Measurements from ENCODE around the gene RTN4RL1. TPM values are rescaled to one million over a fixed set of nuclear protein-coding genes. Genes with fewer than 3 reads are reported as not detected.
A peak's percentile ranks its signal among the peaks of the same experiment; 100 is the strongest.

The RTN4RL1 gene
- total RNA-seq, 1 donor from 2014 or later, result not detected

DNA sequence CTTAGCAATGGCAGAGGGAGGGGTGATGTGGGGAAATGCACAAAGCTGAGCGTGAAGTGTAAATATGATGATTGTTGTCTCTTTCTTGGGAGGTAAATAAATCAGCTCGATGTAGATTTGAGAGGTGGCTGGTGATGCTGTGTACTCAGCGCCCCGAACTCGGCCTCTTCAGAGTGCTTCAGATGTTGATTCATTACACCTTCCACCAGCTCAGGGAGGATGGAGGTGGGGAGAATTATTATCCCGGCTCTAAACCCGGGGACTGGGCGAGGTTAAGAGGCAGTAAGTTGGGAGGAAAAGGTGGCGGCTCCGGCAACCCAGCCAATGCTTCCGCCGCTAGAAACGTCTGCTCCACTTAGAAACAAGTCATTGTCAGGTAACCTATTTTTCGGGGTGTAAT is 108.8 kb downstream of the RTN4RL1 start:
- intact Hi-C loops (cut with micrococcal nuclease), result no loop called here
- no peak overlapping the region for H3K4me3 Mint-ChIP-seq
- peaks cover 15% of the 10 kb centered on the region for H3K27me3 Mint-ChIP-seq
- DNase-seq, result no peak
- peaks cover 6% of the 10 kb centered on the region for H3K4me1 Mint-ChIP-seq
- POLR2A ChIA-PET, result interaction anchor here (0.5 kb wide), 1 partner anchor 261 kb away, joined by 6 read pairs; no protein-coding TSS in a partner anchor
- no peak overlapping the region for H3K27ac Mint-ChIP-seq
- no peak for ATAC-seq (ENCODE audit: low read depth)
- CTCF ChIA-PET, result no interaction called here
- TF ChIP-seq, protein P1, sequence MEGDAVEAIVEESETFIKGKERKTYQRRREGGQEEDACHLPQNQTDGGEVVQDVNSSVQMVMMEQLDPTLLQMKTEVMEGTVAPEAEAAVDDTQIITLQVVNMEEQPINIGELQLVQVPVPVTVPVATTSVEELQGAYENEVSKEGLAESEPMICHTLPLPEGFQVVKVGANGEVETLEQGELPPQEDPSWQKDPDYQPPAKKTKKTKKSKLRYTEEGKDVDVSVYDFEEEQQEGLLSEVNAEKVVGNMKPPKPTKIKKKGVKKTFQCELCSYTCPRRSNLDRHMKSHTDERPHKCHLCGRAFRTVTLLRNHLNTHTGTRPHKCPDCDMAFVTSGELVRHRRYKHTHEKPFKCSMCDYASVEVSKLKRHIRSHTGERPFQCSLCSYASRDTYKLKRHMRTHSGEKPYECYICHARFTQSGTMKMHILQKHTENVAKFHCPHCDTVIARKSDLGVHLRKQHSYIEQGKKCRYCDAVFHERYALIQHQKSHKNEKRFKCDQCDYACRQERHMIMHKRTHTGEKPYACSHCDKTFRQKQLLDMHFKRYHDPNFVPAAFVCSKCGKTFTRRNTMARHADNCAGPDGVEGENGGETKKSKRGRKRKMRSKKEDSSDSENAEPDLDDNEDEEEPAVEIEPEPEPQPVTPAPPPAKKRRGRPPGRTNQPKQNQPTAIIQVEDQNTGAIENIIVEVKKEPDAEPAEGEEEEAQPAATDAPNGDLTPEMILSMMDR (IDR thresholded peaks at IDR 0.05), result no peak
- no peaks in the 10 kb centered on the region for H3K36me3 Mint-ChIP-seq (ENCODE audit: low read depth)
- no peaks in the 10 kb centered on the region for H3K9me3 Mint-ChIP-seq

DNA sequence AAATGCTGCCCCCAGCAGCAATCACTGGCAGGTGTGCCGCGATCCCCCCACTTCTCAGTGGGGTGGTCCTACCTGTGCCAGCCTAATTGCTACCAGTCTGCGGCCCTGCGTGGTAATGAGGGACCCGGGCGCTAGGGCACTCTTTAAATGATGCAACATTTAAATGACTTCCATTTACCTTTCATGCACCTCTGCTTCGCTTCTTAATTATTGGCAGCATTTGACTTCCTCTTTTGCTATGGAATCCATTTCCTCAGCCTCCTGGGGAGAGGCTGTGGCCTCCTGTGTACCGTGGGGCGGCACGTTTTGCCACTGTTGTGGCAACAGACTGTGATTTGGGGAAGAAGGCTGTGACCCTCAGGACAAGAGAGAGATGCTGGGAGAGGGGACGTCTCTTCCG is 109.2 kb downstream of the RTN4RL1 start:
- Mint-ChIP-seq H3K4me1 (peaks cover 6% of the 10 kb centered on the region), H3K27ac (no peak overlapping the region), H3K36me3 (ENCODE audit: low read depth) (no peaks in the 10 kb centered on the region), H3K9me3 (no peaks in the 10 kb centered on the region), H3K27me3 (peaks cover 17% of the 10 kb centered on the region), H3K4me3 (no peak overlapping the region)
- DNase-seq (no peak), ATAC-seq (ENCODE audit: low read depth) (peak; percentile 21)
- TF ChIP-seq, protein P1 (IDR thresholded peaks at IDR 0.05), result no peak
- ChIA-PET CTCF (no interaction called here), POLR2A (interaction anchor here (0.5 kb wide), 1 partner anchor 260 kb away, joined by 6 read pairs; no protein-coding TSS in a partner anchor)
- intact Hi-C loops (cut with micrococcal nuclease), result no loop called here

DNA sequence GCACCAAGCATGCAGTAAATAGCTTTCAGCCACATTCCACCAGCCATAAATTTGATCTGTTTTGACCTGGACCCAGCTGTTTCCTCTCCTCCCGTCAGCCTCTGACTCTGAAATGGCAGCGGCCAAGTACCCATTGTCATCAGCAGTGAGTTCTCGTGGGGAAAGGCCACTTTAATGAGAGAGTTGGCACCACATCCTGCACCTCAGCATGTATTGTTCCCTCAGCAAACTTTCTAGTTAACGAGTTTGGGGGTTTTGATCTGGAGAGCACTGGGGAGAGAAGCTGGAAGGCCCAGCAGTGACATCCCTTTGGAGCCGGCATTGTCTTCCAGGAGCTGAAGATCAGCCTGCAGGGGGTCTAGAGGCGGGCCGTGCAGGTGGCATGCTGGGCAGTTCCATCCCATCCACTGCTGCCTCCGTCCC is 110.5 kb downstream of the RTN4RL1 start:
- Mint-ChIP-seq H3K36me3 (ENCODE audit: low read depth) (no peaks in the 10 kb centered on the region), H3K4me1 (peaks cover 6% of the 10 kb centered on the region), H3K27ac (no peak overlapping the region), H3K4me3 (no peak overlapping the region), H3K9me3 (no peaks in the 10 kb centered on the region), H3K27me3 (peaks cover 21% of the 10 kb centered on the region)
- DNase-seq (no peak), ATAC-seq (ENCODE audit: low read depth) (no peak)
- CTCF ChIA-PET, result no interaction called here
- POLR2A ChIA-PET, result interaction anchor here (0.7 kb wide), 1 partner anchor 1105 kb away, joined by 4 read pairs; no protein-coding TSS in a partner anchor
- TF ChIP-seq, protein P1 (IDR thresholded peaks at IDR 0.05), result no peak
- intact Hi-C loops (cut with micrococcal nuclease), result no loop called here

DNA sequence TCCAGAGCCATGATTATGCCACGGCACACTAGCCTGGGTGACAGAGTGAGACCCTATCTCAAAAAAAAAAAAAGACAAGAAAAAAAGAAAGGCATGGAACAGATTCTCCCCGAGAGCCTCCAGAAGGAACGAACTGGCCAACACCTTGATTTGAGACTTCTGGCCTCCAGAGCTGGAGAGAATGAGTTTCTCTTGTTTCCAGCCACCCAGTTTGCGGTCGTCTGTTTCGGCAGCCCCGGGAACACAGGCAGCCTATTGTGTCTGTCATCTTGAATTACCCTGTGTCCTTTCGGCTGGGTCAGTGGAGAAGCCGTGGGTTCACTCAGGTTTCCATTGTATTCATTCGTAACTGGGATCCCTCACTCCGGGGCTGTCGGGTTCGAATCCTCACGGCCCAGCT is 111.4 kb downstream of the RTN4RL1 start:
- Mint-ChIP-seq H3K27me3 (peaks cover 29% of the 10 kb centered on the region), H3K4me3 (no peak overlapping the region), H3K27ac (no peak overlapping the region), H3K4me1 (peaks cover 11% of the 10 kb centered on the region), H3K36me3 (ENCODE audit: low read depth) (no peaks in the 10 kb centered on the region), H3K9me3 (no peaks in the 10 kb centered on the region)
- no peak for DNase-seq
- POLR2A ChIA-PET, result interaction anchor here (0.7 kb wide), 1 partner anchor 133 kb away, joined by 3 read pairs; no protein-coding TSS in a partner anchor
- intact Hi-C loops (cut with micrococcal nuclease), result no loop called here
- TF ChIP-seq, protein P1 (IDR thresholded peaks at IDR 0.05), result no peak
- CTCF ChIA-PET, result no interaction called here
- ATAC-seq (ENCODE audit: low read depth), result no peak

DNA sequence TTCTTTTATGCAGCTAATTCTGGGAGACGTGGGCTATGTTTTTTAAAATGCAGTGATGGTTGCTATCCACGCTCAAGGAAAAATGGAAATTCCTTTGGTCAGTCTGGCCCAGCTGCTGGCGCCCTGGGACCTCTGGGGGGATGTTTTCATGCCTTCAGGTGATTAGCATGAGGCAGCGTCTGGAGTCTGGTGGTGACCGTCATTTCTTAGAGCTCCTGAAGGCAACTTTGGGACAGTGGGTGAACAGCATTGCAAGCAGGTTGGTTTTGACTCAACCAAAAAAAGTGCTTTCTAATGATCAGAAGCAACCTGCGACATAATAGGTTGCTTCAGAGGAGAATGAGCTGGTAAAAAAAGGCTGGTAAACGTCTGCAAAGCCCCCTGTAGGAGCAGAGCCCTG is 113.0 kb downstream of the RTN4RL1 start:
- H3K4me3 Mint-ChIP-seq, result no peak overlapping the region
- ChIA-PET CTCF (interaction anchor here (0.7 kb wide), 1 partner anchor 11 kb away, joined by 3 read pairs; no protein-coding TSS in a partner anchor), POLR2A (no interaction called here)
- no peak overlapping the region for H3K27ac Mint-ChIP-seq
- no peak for DNase-seq
- intact Hi-C loops (cut with micrococcal nuclease), result no loop called here
- no peaks in the 10 kb centered on the region for H3K9me3 Mint-ChIP-seq
- H3K36me3 Mint-ChIP-seq (ENCODE audit: low read depth), result no peaks in the 10 kb centered on the region
- TF ChIP-seq, protein P1 (IDR thresholded peaks at IDR 0.05), result no peak
- peaks cover 38% of the 10 kb centered on the region for H3K27me3 Mint-ChIP-seq
- no peak for ATAC-seq (ENCODE audit: low read depth)
- peaks cover 16% of the 10 kb centered on the region for H3K4me1 Mint-ChIP-seq

Data from activated B cell treated with CpG ODN at 0.5 μM for 24 hours (primary cell).